Smooth muscle cell (in vitro differentiated cells): ENCODE results near the gene CIB4. TPM values are rescaled to one million over a fixed set of nuclear protein-coding genes. Genes with fewer than 3 reads are reported as not detected.

Experiments
- DNase-seq: peaks from one replicate; lab custom pipeline; 2025; ENCODE audit not compliant: unreplicated experiment; lab: John Stamatoyannopoulos, UW
- H2AFZ ChIP-seq: fragments of 200-600 bp; sonication (generic); 2 replicates; pipeline ENCODE4 v1.6.0; 2016; ENCODE audit warnings: antibody characterized with exemption, low read depth, mild to moderate bottlenecking
- H3F3A ChIP-seq: fragments of 200-600 bp; sonication (generic); 2 replicates; pipeline ENCODE4 v1.6.0; 2017; ENCODE audit warnings: antibody characterized with exemption, low read depth
- H3K27ac ChIP-seq: fragments of 200-600 bp; sonication (generic); 2 replicates; pipeline ENCODE4 v1.5.1; 2016; ENCODE audit warnings: low read depth, mild to moderate bottlenecking
- H3K27me3 ChIP-seq: fragments of 200-600 bp; sonication (generic); 2 replicates; pipeline ENCODE4 v1.6.1; 2016; ENCODE audit warnings: low read depth, mild to moderate bottlenecking
- H3K36me3 ChIP-seq: fragments of 200-600 bp; sonication (generic); 2 replicates; pipeline ENCODE4 v1.5.1; 2016; ENCODE audit warnings: low read depth
- H3K4me1 ChIP-seq: fragments of 200-600 bp; sonication (generic); 2 replicates; pipeline ENCODE4 v1.5.1; 2016; ENCODE audit warnings: low read depth
- H3K4me2 ChIP-seq: fragments of 200-600 bp; sonication (generic); 2 replicates; pipeline ENCODE4 v1.6.0; 2016; ENCODE audit warnings: mild to moderate bottlenecking
- H3K4me3 ChIP-seq: fragments of 200-600 bp; sonication (generic); 2 replicates; pipeline ENCODE4 v1.5.1; 2016; ENCODE audit warnings: mild to moderate bottlenecking
- H3K79me2 ChIP-seq: fragments of 200-600 bp; sonication (generic); 2 replicates; pipeline ENCODE4 v1.6.0; 2016; ENCODE audit warnings: low read depth, mild to moderate bottlenecking
- H3K9ac ChIP-seq: fragments of 200-600 bp; sonication (generic); 2 replicates; pipeline ENCODE4 v1.6.0; 2016; ENCODE audit warnings: low read depth
- H3K9me3 ChIP-seq: fragments of 200-600 bp; sonication (generic); replicated peaks from 2 replicates; pipeline ENCODE4 v1.5.1; 2016; ENCODE audit warnings: low read depth
- H4K20me1 ChIP-seq: fragments of 200-600 bp; sonication (generic); 2 replicates; pipeline ENCODE4 v1.6.0; 2016; ENCODE audit warnings: low read depth
- WGBS: methylation state at CpG from one replicate; pipeline ENCODE4 v1.1.7; 2016; ENCODE audit warnings: low lambda C conversion rate; 5-methylcytosine and 5-hydroxymethylcytosine counted together
- polyA plus RNA-seq: library from polyadenylated mRNA; unstranded; fragments of >200 nt; fragmentation: Nextera tagmentation; extraction: Ambion mirVana; gene quantifications from 2 replicates; pipeline ENCODE4 v1.2.1, GENCODE V29; 2016
- total RNA-seq: library from RNA; depleted of rRNA; stranded (reverse); fragments of >200 nt; gene quantifications from 2 replicates; pipeline ENCODE4 v1.2.3, GENCODE V29; 2014
- TF ChIP-seq, protein P1 (sequence below): fragments of 200-600 bp; sonication (generic); IDR thresholded peaks from 2 replicates; pipeline ENCODE4 v1.5.1; 2017; ENCODE audit warnings: borderline replicate concordance, mild to moderate bottlenecking, antibody characterized with exemption; ENCODE audit not compliant: insufficient read depth, poor library complexity, severe bottlenecking

Gene CIB4
- total and polyA plus RNA-seq, 2 experiments from 2014 or later = not detected

GRCh38 chr2:26561918-26562810 lies 79.0 kb downstream of the CIB4 start:
- no peaks in the 10 kb centered on the region for H3K79me2 ChIP-seq
- H3K9me3 ChIP-seq = no peaks in the 10 kb centered on the region
- peaks cover 45% of the 10 kb centered on the region for H3K27me3 ChIP-seq
- WGBS = 88% methylated on average over 67 of the region's 69 CpGs
- no peaks in the 10 kb centered on the region for H3K36me3 ChIP-seq
- no peak overlapping the region for H2AFZ ChIP-seq
- H3K4me1 ChIP-seq = no peaks in the 10 kb centered on the region
- DNase-seq = no peak
- TF ChIP-seq, protein P1, sequence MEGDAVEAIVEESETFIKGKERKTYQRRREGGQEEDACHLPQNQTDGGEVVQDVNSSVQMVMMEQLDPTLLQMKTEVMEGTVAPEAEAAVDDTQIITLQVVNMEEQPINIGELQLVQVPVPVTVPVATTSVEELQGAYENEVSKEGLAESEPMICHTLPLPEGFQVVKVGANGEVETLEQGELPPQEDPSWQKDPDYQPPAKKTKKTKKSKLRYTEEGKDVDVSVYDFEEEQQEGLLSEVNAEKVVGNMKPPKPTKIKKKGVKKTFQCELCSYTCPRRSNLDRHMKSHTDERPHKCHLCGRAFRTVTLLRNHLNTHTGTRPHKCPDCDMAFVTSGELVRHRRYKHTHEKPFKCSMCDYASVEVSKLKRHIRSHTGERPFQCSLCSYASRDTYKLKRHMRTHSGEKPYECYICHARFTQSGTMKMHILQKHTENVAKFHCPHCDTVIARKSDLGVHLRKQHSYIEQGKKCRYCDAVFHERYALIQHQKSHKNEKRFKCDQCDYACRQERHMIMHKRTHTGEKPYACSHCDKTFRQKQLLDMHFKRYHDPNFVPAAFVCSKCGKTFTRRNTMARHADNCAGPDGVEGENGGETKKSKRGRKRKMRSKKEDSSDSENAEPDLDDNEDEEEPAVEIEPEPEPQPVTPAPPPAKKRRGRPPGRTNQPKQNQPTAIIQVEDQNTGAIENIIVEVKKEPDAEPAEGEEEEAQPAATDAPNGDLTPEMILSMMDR = no peak
- no peak overlapping the region for H3K4me2 ChIP-seq
- H3K27ac ChIP-seq = no peak overlapping the region
- H4K20me1 ChIP-seq = no peaks in the 10 kb centered on the region
- no peaks in the 10 kb centered on the region for H3F3A ChIP-seq
- H3K9ac ChIP-seq = no peak overlapping the region
- no peak overlapping the region for H3K4me3 ChIP-seq

GRCh38 chr2:26561376-26561775 lies 79.8 kb downstream of the CIB4 start:
- TF ChIP-seq, protein P1 = no peak
- Histone ChIP-seq H4K20me1 (no peaks in the 10 kb centered on the region), H3K79me2 (no peaks in the 10 kb centered on the region), H3K27me3 (peaks cover 39% of the 10 kb centered on the region), H3K4me2 (no peak overlapping the region), H2AFZ (no peak overlapping the region), H3K27ac (no peak overlapping the region), H3K9ac (no peak overlapping the region), H3K9me3 (no peaks in the 10 kb centered on the region), H3K36me3 (no peaks in the 10 kb centered on the region), H3K4me1 (no peaks in the 10 kb centered on the region), H3K4me3 (no peak overlapping the region), H3F3A (no peaks in the 10 kb centered on the region)
- 98% methylated on average over 8 of the region's 8 CpGs for WGBS
- no peak for DNase-seq

DNA sequence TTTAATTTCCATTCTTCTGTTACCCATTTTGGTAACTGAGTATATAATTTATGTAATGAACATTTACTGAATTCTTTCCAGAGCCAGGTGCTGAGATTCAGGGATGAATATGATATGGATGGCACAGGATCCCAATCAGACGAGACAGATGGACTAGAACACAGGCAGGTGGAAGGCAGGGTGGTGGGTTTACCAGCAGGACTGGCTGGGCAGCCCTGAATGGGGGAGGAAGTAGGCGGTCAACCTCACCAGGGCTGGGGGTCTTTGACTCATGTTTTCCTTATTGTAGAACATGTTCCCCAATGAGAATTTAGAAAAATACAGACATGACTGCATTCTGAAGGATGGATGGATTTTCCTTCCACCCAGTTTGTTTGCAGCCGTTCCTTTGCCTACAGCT lies 80.3 kb downstream of the CIB4 start:
- TF ChIP-seq, protein P1 = no peak
- DNase-seq = no peak
- no peaks in the 10 kb centered on the region for H3F3A ChIP-seq
- no peak overlapping the region for H2AFZ ChIP-seq
- H3K4me2 ChIP-seq = no peak overlapping the region
- H3K9ac ChIP-seq = no peak overlapping the region
- H3K4me1 ChIP-seq = no peaks in the 10 kb centered on the region
- H4K20me1 ChIP-seq = no peaks in the 10 kb centered on the region
- peaks cover 39% of the 10 kb centered on the region for H3K27me3 ChIP-seq
- no peaks in the 10 kb centered on the region for H3K79me2 ChIP-seq
- no peak overlapping the region for H3K4me3 ChIP-seq
- 80% methylated on average over 3 of the region's 3 CpGs for WGBS
- no peaks in the 10 kb centered on the region for H3K36me3 ChIP-seq
- no peak overlapping the region for H3K27ac ChIP-seq
- H3K9me3 ChIP-seq = no peaks in the 10 kb centered on the region

GRCh38 chr2:26559556-26559955 lies 81.6 kb downstream of the CIB4 start:
- H3K9me3 ChIP-seq = no peaks in the 10 kb centered on the region
- H3K79me2 ChIP-seq = no peaks in the 10 kb centered on the region
- H3K4me3 ChIP-seq = no peak overlapping the region
- WGBS = 69% methylated on average over 2 of the region's 2 CpGs
- no peak overlapping the region for H3K4me2 ChIP-seq
- H3K4me1 ChIP-seq = no peaks in the 10 kb centered on the region
- H2AFZ ChIP-seq = no peak overlapping the region
- no peaks in the 10 kb centered on the region for H4K20me1 ChIP-seq
- no peak overlapping the region for H3K27ac ChIP-seq
- TF ChIP-seq, protein P1 = no peak
- no peaks in the 10 kb centered on the region for H3F3A ChIP-seq
- no peak for DNase-seq
- no peaks in the 10 kb centered on the region for H3K36me3 ChIP-seq
- H3K9ac ChIP-seq = no peak overlapping the region
- peaks cover 33% of the 10 kb centered on the region for H3K27me3 ChIP-seq
